CD4-positive, alpha-beta memory T cell (primary cell): ENCODE results near the gene MARCHF9. TPM values are rescaled to one million over a fixed set of nuclear protein-coding genes. Genes with fewer than 3 reads are reported as not detected.

Source experiments
- CTCF ChIA-PET: fragments of 350-600 bp; sonication (Branson Sonifier 250); formaldehyde crosslinking; loops from one replicate; lab custom pipeline; 2021; ENCODE audit warnings: inconsistent platforms; ENCODE audit not compliant: partially characterized antibody; lab: Charles Lee
- POLR2A ChIA-PET: fragments of 350-600 bp; sonication (Branson Sonifier 250); formaldehyde crosslinking; loops from one replicate; lab custom pipeline; 2021; ENCODE audit not compliant: partially characterized antibody; lab: Charles Lee
- DNase-seq, 5 donors: peaks; one replicate each; pipeline versions ENCODE4 v3.0.0 to v3.0.0-alpha.2; 2020 to 2022; ENCODE audit warnings: mixed read lengths in 1 of 5
- H3K27ac ChIP-seq: one replicate; pipeline ENCODE4 v1.7.0; 2013; ENCODE audit warnings: low read depth, low read length
- H3K27me3 ChIP-seq: 2 replicates; pipeline ENCODE4 v1.7.0; 2013; ENCODE audit warnings: mild to moderate bottlenecking, low read length, moderate library complexity; ENCODE audit not compliant: insufficient read depth
- H3K36me3 ChIP-seq: 2 replicates; pipeline ENCODE4 v1.7.0; 2013; ENCODE audit warnings: mild to moderate bottlenecking, low read length, moderate library complexity; ENCODE audit not compliant: insufficient read depth
- H3K4me1 ChIP-seq: 2 replicates; pipeline ENCODE4 v1.7.0; 2013; ENCODE audit warnings: mild to moderate bottlenecking, low read length, moderate library complexity; ENCODE audit not compliant: insufficient read depth
- H3K4me3 ChIP-seq, 2 donors: one replicate each; pipeline ENCODE4 v1.7.0; 2013; ENCODE audit warnings: low read length in 2 of 2, mild to moderate bottlenecking in 1 of 2
- H3K9me3 ChIP-seq, 2 donors: one replicate each; pipeline ENCODE4 v1.7.0; 2013; ENCODE audit warnings: low read length in 2 of 2, control low read depth in 1 of 2; ENCODE audit not compliant: control insufficient read depth in 1 of 2
- H3K27ac Mint-ChIP-seq, 7 donors: one replicate each; pipeline ENCODE4 v1.8.0; 2020 to 2021; ENCODE audit warnings: mixed read lengths in 7 of 7, mild to moderate bottlenecking in 6 of 7, inconsistent platforms in 3 of 7, moderate library complexity in 3 of 7
- H3K27me3 Mint-ChIP-seq, 2 donors: one replicate each; pipeline ENCODE4 v1.8.0; 2020 to 2021; ENCODE audit warnings: mixed read lengths in 2 of 2
- H3K36me3 Mint-ChIP-seq, 2 donors: one replicate each; pipeline ENCODE4 v1.8.0; 2020 to 2021; ENCODE audit warnings: mixed read lengths in 2 of 2, inconsistent platforms in 1 of 2, mild to moderate bottlenecking in 1 of 2
- H3K4me1 Mint-ChIP-seq, 4 donors: one replicate each; pipeline ENCODE4 v1.8.0; 2020 to 2021; ENCODE audit warnings: mixed read lengths in 4 of 4, mild to moderate bottlenecking in 1 of 4
- H3K4me3 Mint-ChIP-seq, 8 donors: one replicate each; pipeline ENCODE4 v1.8.0; 2020 to 2021; ENCODE audit warnings: mixed read lengths in 8 of 8, mild to moderate bottlenecking in 7 of 8, moderate library complexity in 6 of 8, inconsistent platforms in 3 of 8
- H3K9me3 Mint-ChIP-seq, 8 donors: one replicate each; pipeline ENCODE4 v1.8.0; 2020 to 2021; ENCODE audit warnings: mixed read lengths in 8 of 8, mild to moderate bottlenecking in 5 of 8, inconsistent platforms in 3 of 8, moderate library complexity in 1 of 8
- intact Hi-C: fragments of 100-400 bp; cut with micrococcal nuclease; formaldehyde crosslinking; loops from one replicate; pipeline ENCODE4 v1.15.1; 2023
- microRNA-seq: library from miRNA; unstranded; fragments of <30 nt; microRNA quantifications from one replicate; pipeline ENCODE4 v1.2.0, GENCODE V29; 2021; ENCODE audit warnings: borderline replicate concordance, borderline number of aligned reads, borderline microRNAs expressed, mixed read lengths
- polyA plus RNA-seq, 2 donors: library from polyadenylated mRNA; unstranded; fragments of 300-500 nt; fragmentation: Illumina TruSeq; gene quantifications; one replicate each; pipeline ENCODE4 v1.2.3, GENCODE V29; 2021
- total RNA-seq, 2 experiments: library from RNA; stranded (reverse); gene quantifications; one replicate each; pipeline ENCODE4 v1.2.3, GENCODE V29; 2021

MARCHF9 gene
- total and polyA plus RNA-seq, 4 experiments from 2014 or later, result 3.7 to 62.8 (median 33.5) TPM

GRCh38 chr12:57803319-57803893, 48.5 kb downstream of the MARCHF9 start:
- Histone ChIP-seq H3K27me3 (no peaks in the 10 kb centered on the region), H3K27ac (no peak overlapping the region), H3K9me3 (no peaks in the 10 kb centered on the region), H3K4me3 (no peak overlapping the region), H3K4me1 (no peaks in the 10 kb centered on the region), H3K36me3 (peaks cover 30% of the 10 kb centered on the region)
- Mint-ChIP-seq H3K27me3 (no peaks in the 10 kb centered on the region), H3K4me3 (no peak overlapping the region), H3K9me3 (peaks cover 0 to 1% (median 0%) of the 10 kb centered on the region in 8 donors), H3K4me1 (no peaks in the 10 kb centered on the region), H3K27ac (peak overlapping the region in 4 of 7 donors; percentile 22 to 64 (median 33)), H3K36me3 (peaks cover 15 to 61% of the 10 kb centered on the region in 2 donors)
- POLR2A ChIA-PET, result interaction anchor here (0.7 to 2.0 kb wide), 4 partner anchors 9 to 100 kb away, joined by 3 to 10 read pairs (median 4); partner anchors contain the start of gene AVIL
- intact Hi-C loops, result loop anchor here (1.0 kb wide), 2 partner anchors 28 to 102 kb away; no protein-coding TSS in a partner anchor
- DNase-seq, result peak in 4 of 5 donors; percentile 13 to 31 (median 26)
- CTCF ChIA-PET, result interaction anchor here (0.6 to 7.3 kb wide), 21 partner anchors 9 to 170 kb away, joined by 3 to 125 read pairs (median 9); partner anchors contain the start of gene AVIL

GRCh38 chr12:57806677-57807076, 51.8 kb downstream of the MARCHF9 start:
- H3K4me1 Mint-ChIP-seq, result peaks cover 0 to under 1% (median 0%) of the 10 kb centered on the region in 4 donors
- Histone ChIP-seq H3K36me3 (peaks cover 22% of the 10 kb centered on the region), H3K27me3 (no peaks in the 10 kb centered on the region), H3K4me1 (no peaks in the 10 kb centered on the region), H3K27ac (no peak overlapping the region), H3K4me3 (no peak overlapping the region), H3K9me3 (no peaks in the 10 kb centered on the region)
- H3K27ac Mint-ChIP-seq, result peak overlapping the region in 3 of 7 donors; percentile 61 to 73 (median 72)
- ChIA-PET CTCF (interaction anchor here (1.2 to 7.3 kb wide), 6 partner anchors 9 to 98 kb away, joined by 3 to 125 read pairs (median 4); no protein-coding TSS in a partner anchor), POLR2A (interaction anchor here (0.6 to 0.8 kb wide), 2 partner anchors 11 to 36 kb away, joined by 3 to 5 read pairs; partner anchors contain the start of gene AVIL)
- no peak overlapping the region for H3K4me3 Mint-ChIP-seq
- peaks cover 9 to 58% of the 10 kb centered on the region in 2 donors for H3K36me3 Mint-ChIP-seq
- DNase-seq, result no peak
- H3K9me3 Mint-ChIP-seq, result peaks cover 0 to 1% (median 0%) of the 10 kb centered on the region in 8 donors
- H3K27me3 Mint-ChIP-seq, result no peaks in the 10 kb centered on the region
- intact Hi-C loops, result no loop called here

- Histone ChIP-seq H3K27me3 (no peaks in the 10 kb centered on the region), H3K36me3 (peaks cover 17% of the 10 kb centered on the region), H3K4me1 (no peaks in the 10 kb centered on the region), H3K9me3 (no peaks in the 10 kb centered on the region), H3K4me3 (no peak overlapping the region), H3K27ac (no peak overlapping the region)
- Mint-ChIP-seq H3K4me1 (peaks cover 0 to 1% (median 0%) of the 10 kb centered on the region in 4 donors), H3K36me3 (peaks cover 9 to 55% of the 10 kb centered on the region in 2 donors), H3K27me3 (no peaks in the 10 kb centered on the region), H3K27ac (peak overlapping the region in 2 of 7 donors; percentile 16 to 19), H3K9me3 (peaks cover 0 to 1% (median 0%) of the 10 kb centered on the region in 8 donors), H3K4me3 (no peak overlapping the region)
- intact Hi-C loops, result no loop called here
- ChIA-PET POLR2A (interaction anchor here (0.6 to 0.8 kb wide), 2 partner anchors 11 to 37 kb away, joined by 3 to 5 read pairs; partner anchors contain the start of gene AVIL), CTCF (interaction anchor here (1.2 to 7.3 kb wide), 5 partner anchors 11 to 98 kb away, joined by 3 to 125 read pairs (median 4); no protein-coding TSS in a partner anchor)
- DNase-seq, result no peak
Measured at GRCh38 chr12:57807285-57807684, 52.4 kb downstream of the MARCHF9 start.

GRCh38 chr12:57808351-57808750, 53.4 kb downstream of the MARCHF9 start:
- ChIA-PET POLR2A (no interaction called here), CTCF (interaction anchor here (0.9 to 1.9 kb wide), 4 partner anchors 15 to 98 kb away, joined by 3 to 5 read pairs (median 4); no protein-coding TSS in a partner anchor)
- Mint-ChIP-seq H3K27me3 (no peaks in the 10 kb centered on the region), H3K4me1 (peaks cover 0 to 4% (median under 1%) of the 10 kb centered on the region in 4 donors), H3K4me3 (no peak overlapping the region), H3K9me3 (peaks cover 0 to 1% (median 0%) of the 10 kb centered on the region in 8 donors), H3K36me3 (peaks cover 4 to 45% of the 10 kb centered on the region in 2 donors), H3K27ac (no peak overlapping the region)
- H3K4me1 ChIP-seq, result no peaks in the 10 kb centered on the region
- no peaks in the 10 kb centered on the region for H3K9me3 ChIP-seq
- H3K36me3 ChIP-seq, result peaks cover 7% of the 10 kb centered on the region
- intact Hi-C loops, result no loop called here
- H3K27ac ChIP-seq, result no peak overlapping the region
- DNase-seq, result no peak
- H3K4me3 ChIP-seq, result no peak overlapping the region
- no peaks in the 10 kb centered on the region for H3K27me3 ChIP-seq

GRCh38 chr12:57809425-57809824, 54.5 kb downstream of the MARCHF9 start:
- Mint-ChIP-seq H3K27me3 (no peaks in the 10 kb centered on the region), H3K27ac (no peak overlapping the region), H3K9me3 (peaks cover 0 to 3% (median 0%) of the 10 kb centered on the region in 8 donors), H3K36me3 (peaks cover 4 to 39% of the 10 kb centered on the region in 2 donors), H3K4me1 (peaks cover 0 to 4% (median under 1%) of the 10 kb centered on the region in 4 donors), H3K4me3 (no peak overlapping the region)
- H3K4me1 ChIP-seq, result no peaks in the 10 kb centered on the region
- DNase-seq, result no peak
- ChIA-PET POLR2A (no interaction called here), CTCF (interaction anchor here (0.9 to 1.3 kb wide), 3 partner anchors 10 to 96 kb away, joined by 3 to 5 read pairs (median 3); no protein-coding TSS in a partner anchor)
- intact Hi-C loops, result no loop called here
- no peak overlapping the region for H3K4me3 ChIP-seq
- H3K27ac ChIP-seq, result no peak overlapping the region
- peaks cover 7% of the 10 kb centered on the region for H3K36me3 ChIP-seq
- H3K9me3 ChIP-seq, result no peaks in the 10 kb centered on the region
- H3K27me3 ChIP-seq, result no peaks in the 10 kb centered on the region

Small RNA genes lying within 50 kb of the gene (microRNA-seq; reads per million reads assigned to microRNA genes)
- not detected for gene MIR6759

Other genes with a start within 250 kb of the MARCHF9 start
- gene DDIT3, start 234.6 kb upstream of the MARCHF9 start, total RNA-seq, result 10 to 100 TPM; 38.5 to 40.8 TPM
- 10 to 100 TPM; 15.4 to 22.8 TPM for gene DDIT3, start 234.6 kb upstream of the MARCHF9 start, polyA plus RNA-seq
- 100 to 1,000 TPM in 1 of 2 experiments, 10 to 100 TPM in 1; 97.4 to 103 TPM for gene MBD6, start 232.3 kb upstream of the MARCHF9 start, total RNA-seq
- gene MBD6, start 232.3 kb upstream of the MARCHF9 start, polyA plus RNA-seq, result 1 to 10 TPM in 1 of 2 donors, under 1 TPM in 1; 0.16 to 2.6 TPM
- gene DCTN2, start 207.9 kb upstream of the MARCHF9 start, total RNA-seq, result 10 to 100 TPM; 69.4 to 70.7 TPM
- 10 to 100 TPM; 67.4 to 86.2 TPM for gene DCTN2, start 207.9 kb upstream of the MARCHF9 start, polyA plus RNA-seq
- gene KIF5A, start 205.1 kb upstream of the MARCHF9 start, total RNA-seq, result under 1 TPM; 0.96 to 1.00 TPM
- not detected for gene KIF5A, start 205.1 kb upstream of the MARCHF9 start, polyA plus RNA-seq
- gene PIP4K2C, start 163.9 kb upstream of the MARCHF9 start, total RNA-seq, result 10 to 100 TPM; 32.4 to 36.0 TPM
- gene PIP4K2C, start 163.9 kb upstream of the MARCHF9 start, polyA plus RNA-seq, result 10 to 100 TPM; 30.4 to 45.0 TPM
- 10 to 100 TPM; 33.8 to 37.1 TPM for gene DTX3, start 150.3 kb upstream of the MARCHF9 start, total RNA-seq
- 1 to 10 TPM; 4.2 to 6.2 TPM for gene DTX3, start 150.3 kb upstream of the MARCHF9 start, polyA plus RNA-seq
- gene ARHGEF25, start 143.7 kb upstream of the MARCHF9 start, total RNA-seq, result under 1 TPM; 0.47 to 0.67 TPM
- not detected for gene ARHGEF25, start 143.7 kb upstream of the MARCHF9 start, polyA plus RNA-seq
- not detected for gene B4GALNT1, start 121.9 kb upstream of the MARCHF9 start, total RNA-seq
- gene B4GALNT1, start 121.9 kb upstream of the MARCHF9 start, polyA plus RNA-seq, result not detected
- 100 to 1,000 TPM; 189 to 195 TPM for gene OS9, start 61.0 kb upstream of the MARCHF9 start, total RNA-seq
- 10 to 100 TPM; 56.6 to 73.0 TPM for gene OS9, start 61.0 kb upstream of the MARCHF9 start, polyA plus RNA-seq
- gene AGAP2, start 16.4 kb upstream of the MARCHF9 start, total RNA-seq, result 10 to 100 TPM; 63.2 to 66.7 TPM
- gene AGAP2, start 16.4 kb upstream of the MARCHF9 start, polyA plus RNA-seq, result 1 to 10 TPM; 3.2 to 8.6 TPM
- gene TSPAN31, start 10.1 kb upstream of the MARCHF9 start, total RNA-seq, result 10 to 100 TPM; 27.5 to 30.6 TPM
- gene TSPAN31, start 10.1 kb upstream of the MARCHF9 start, polyA plus RNA-seq, result 10 to 100 TPM; 37.5 to 76.2 TPM
- gene CDK4, start 2.8 kb upstream of the MARCHF9 start, total RNA-seq, result 10 to 100 TPM; 44.4 to 48.3 TPM
- gene CDK4, start 2.8 kb upstream of the MARCHF9 start, polyA plus RNA-seq, result 10 to 100 TPM; 85.0 to 99.7 TPM
- 1 to 10 TPM in 1 of 2 experiments, under 1 TPM in 1; 0.64 to 1.4 TPM for gene CYP27B1, start 12.0 kb downstream of the MARCHF9 start, total RNA-seq
- gene CYP27B1, start 12.0 kb downstream of the MARCHF9 start, polyA plus RNA-seq, result under 1 TPM; 0.55 to 0.93 TPM
- gene METTL1, start 17.0 kb downstream of the MARCHF9 start, total RNA-seq, result 10 to 100 TPM in 1 of 2 experiments, 1 to 10 TPM in 1; 9.9 to 10.9 TPM
- gene METTL1, start 17.0 kb downstream of the MARCHF9 start, polyA plus RNA-seq, result 10 to 100 TPM; 16.3 to 19.1 TPM
- 1 to 10 TPM; 3.1 to 4.9 TPM for gene EEF1AKMT3, start 17.5 kb downstream of the MARCHF9 start, total RNA-seq
- 10 to 100 TPM in 1 of 2 donors, 1 to 10 TPM in 1; 5.3 to 12.4 TPM for gene EEF1AKMT3, start 17.5 kb downstream of the MARCHF9 start, polyA plus RNA-seq
- gene TSFM, start 27.7 kb downstream of the MARCHF9 start, total RNA-seq, result 10 to 100 TPM; 18.9 to 22.2 TPM
- gene TSFM, start 27.7 kb downstream of the MARCHF9 start, polyA plus RNA-seq, result 10 to 100 TPM; 23.2 to 32.5 TPM
- 10 to 100 TPM; 14.6 to 15.9 TPM for gene AVIL, start 63.6 kb downstream of the MARCHF9 start, total RNA-seq
- under 1 TPM in 1 of 2 donors, not detected in 1; 0.68 TPM for gene AVIL, start 63.6 kb downstream of the MARCHF9 start, polyA plus RNA-seq
- gene CTDSP2, start 91.6 kb downstream of the MARCHF9 start, total RNA-seq, result 100 to 1,000 TPM; 274 to 285 TPM
- 10 to 100 TPM; 57.7 to 74.8 TPM for gene CTDSP2, start 91.6 kb downstream of the MARCHF9 start, polyA plus RNA-seq
- gene ATP23, start 186.5 kb downstream of the MARCHF9 start, total RNA-seq, result 1 to 10 TPM; 6.1 to 6.7 TPM
- gene ATP23, start 186.5 kb downstream of the MARCHF9 start, polyA plus RNA-seq, result 10 to 100 TPM; 16.6 to 22.9 TPM